ENCODE measurements around the gene FANCF.

FANCF gene

GRCh38 chr11:22624742-22625447, 728 bp downstream of the FANCF start:
- DNase-seq: no peak

GRCh38 chr11:22617868-22618267, 7.8 kb downstream of the FANCF start:
- no peak for DNase-seq

GRCh38 chr11:22603933-22604332, 21.7 kb downstream of the FANCF start:
- DNase-seq: no peak

- DNase-seq: no peak
Measured at GRCh38 chr11:22602504-22602903, 23.1 kb downstream of the FANCF start.

GRCh38 chr11:22599458-22599857, 26.2 kb downstream of the FANCF start:
- DNase-seq: no peak

GRCh38 chr11:22597062-22597461, 28.6 kb downstream of the FANCF start:
- no peak for DNase-seq

GRCh38 chr11:22584976-22585375, 40.6 kb downstream of the FANCF start:
- DNase-seq: no peak

- DNase-seq: no peak
Measured at GRCh38 chr11:22583963-22584492, 41.6 kb downstream of the FANCF start.

- DNase-seq: no peak
Measured at GRCh38 chr11:22582151-22582410, 43.5 kb downstream of the FANCF start.

- DNase-seq: no peak
Measured at GRCh38 chr11:22581354-22582150, 44.1 kb downstream of the FANCF start.

- no peak for DNase-seq
Measured at GRCh38 chr11:22577854-22578253, 47.8 kb downstream of the FANCF start.
